Upper lobe of left lung (tissue), 4 donors: ENCODE data around the gene HSPB6.

Experiments
- CTCF ChIP-seq, 6 experiments: fragments of 450-650 bp in 4 of 6; fragments of 200-600 bp in 2 of 6; sonication (generic) in 2 of 6; IDR thresholded peaks; one replicate each; pipeline ENCODE4 v1.5.1; 2016 to 2019; ENCODE audit warnings: antibody characterized with exemption in 6 of 6
- POLR2A ChIP-seq, 4 donors: fragments of 450-650 bp; IDR thresholded peaks; one replicate each; pipeline ENCODE4 v1.5.1; 2016 to 2017; ENCODE audit warnings: antibody characterized with exemption in 4 of 4, mild to moderate bottlenecking in 2 of 4

- TF ChIP-seq POLR2A (IDR thresholded peaks at IDR 0.05) (no peak), CTCF (IDR thresholded peaks at IDR 0.05) (no peak)
Measured at GRCh38 chr19:35801828-35802227, 45.0 kb upstream of the HSPB6 start.
